HG02588 (cell line): ENCODE results near the gene PPP2R5D.
"Not testable (repeated sequence)": the region's sequence is repeated elsewhere in the genome, so short reads cannot be mapped to it uniquely, and the experiment has no call there.

Experiments used
- ATAC-seq: cut with Tn5 transposase; IDR thresholded peaks from one replicate; pipeline ENCODE4 v1.9.1; 2021; ENCODE audit warnings: mild to moderate bottlenecking, moderate library complexity; ENCODE audit not compliant: unreplicated experiment

Gene PPP2R5D

GRCh38 chr6:43021270-43022047, 37.1 kb downstream of the PPP2R5D start, which contains the start of gene RRP36:
RRP36 (plus strand) TSS chr6:43021623; CDS start chr6:43021655, 32 bp downstream.
- peak; percentile 67 for ATAC-seq

- no peak for ATAC-seq
Measured at GRCh38 chr6:43024436-43024835, 40.1 kb downstream of the PPP2R5D start.

- ATAC-seq, result no peak
Measured at GRCh38 chr6:43026365-43026764, 42.0 kb downstream of the PPP2R5D start.

- no peak for ATAC-seq
Measured at GRCh38 chr6:43029120-43029519, 44.8 kb downstream of the PPP2R5D start.

- no peak for ATAC-seq
Measured at GRCh38 chr6:43032326-43032725, 48.0 kb downstream of the PPP2R5D start.

GRCh38 chr6:43033496-43034189, 49.3 kb downstream of the PPP2R5D start:
- ATAC-seq, result no peak

- ATAC-seq, result no peak
Measured at GRCh38 chr6:43034190-43034525, 49.8 kb downstream of the PPP2R5D start.

GRCh38 chr6:43035495-43036194, 51.3 kb downstream of the PPP2R5D start:
- no peak for ATAC-seq

GRCh38 chr6:43036712-43037111, 52.3 kb downstream of the PPP2R5D start:
- no peak for ATAC-seq

- no peak for ATAC-seq
Measured at GRCh38 chr6:43037197-43037596, 52.8 kb downstream of the PPP2R5D start.

- ATAC-seq, result no peak
Measured at GRCh38 chr6:43037706-43038105, 53.3 kb downstream of the PPP2R5D start.

- no peak for ATAC-seq
Measured at GRCh38 chr6:43038727-43039126, 54.4 kb downstream of the PPP2R5D start.

GRCh38 chr6:43040542-43041257, 56.3 kb downstream of the PPP2R5D start:
- ATAC-seq, result no peak

- ATAC-seq, result not testable (repeated sequence)
Measured at GRCh38 chr6:43041475-43041874, 57.1 kb downstream of the PPP2R5D start.

GRCh38 chr6:43043310-43043709, 58.9 kb downstream of the PPP2R5D start:
- no peak for ATAC-seq

GRCh38 chr6:43045371-43045930, 61.1 kb downstream of the PPP2R5D start:
- ATAC-seq, result no peak

GRCh38 chr6:43047998-43048397, 63.6 kb downstream of the PPP2R5D start:
- ATAC-seq, result no peak

- no peak for ATAC-seq
Measured at GRCh38 chr6:43050981-43051380, 66.6 kb downstream of the PPP2R5D start.

GRCh38 chr6:43052225-43052841, 68.0 kb downstream of the PPP2R5D start:
- no peak for ATAC-seq

- ATAC-seq, result peak; percentile 16
Measured at GRCh38 chr6:43052842-43053544, 68.6 kb downstream of the PPP2R5D start.
